GM19238 (cell line): ENCODE results near the gene KIAA1958.

Source experiments
- DNase-seq: peaks from one replicate; pipeline ENCODE4 v3.0.0; 2011; ENCODE audit warnings: low spot score; ENCODE audit not compliant: insufficient read length

The KIAA1958 gene

GRCh38 chr9:112530751-112531205 is 44.2 kb downstream of the KIAA1958 start:
- no peak for DNase-seq

DNA sequence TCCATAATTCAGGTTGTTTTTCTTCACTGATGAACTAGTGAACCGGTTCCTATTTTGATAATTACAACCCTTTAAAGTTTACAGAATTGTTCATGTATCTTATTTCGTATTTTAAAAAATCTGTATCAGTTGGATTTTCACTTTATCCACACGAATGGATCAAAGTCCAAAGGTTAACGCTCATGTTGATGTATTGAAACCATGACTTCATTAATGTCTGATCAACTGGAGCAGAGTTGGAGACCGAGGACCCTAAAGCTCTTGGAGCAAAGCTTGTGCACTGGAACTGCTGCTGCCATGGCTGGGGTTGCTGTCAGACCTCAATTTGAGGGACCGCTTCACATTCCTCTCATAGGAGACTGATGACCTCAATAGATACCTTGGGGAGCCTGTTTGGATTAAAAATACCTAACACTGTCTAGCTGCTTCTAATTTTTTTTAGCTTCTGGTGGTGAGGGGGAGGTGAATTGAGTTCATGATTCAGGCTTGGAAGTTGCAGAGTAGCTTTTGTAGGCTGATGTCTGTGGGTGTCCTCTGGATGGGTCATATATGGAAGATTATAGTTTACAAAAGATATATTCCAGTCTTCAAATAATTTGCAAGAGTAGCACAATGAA is 45.1 kb downstream of the KIAA1958 start:
- DNase-seq: no peak

DNA sequence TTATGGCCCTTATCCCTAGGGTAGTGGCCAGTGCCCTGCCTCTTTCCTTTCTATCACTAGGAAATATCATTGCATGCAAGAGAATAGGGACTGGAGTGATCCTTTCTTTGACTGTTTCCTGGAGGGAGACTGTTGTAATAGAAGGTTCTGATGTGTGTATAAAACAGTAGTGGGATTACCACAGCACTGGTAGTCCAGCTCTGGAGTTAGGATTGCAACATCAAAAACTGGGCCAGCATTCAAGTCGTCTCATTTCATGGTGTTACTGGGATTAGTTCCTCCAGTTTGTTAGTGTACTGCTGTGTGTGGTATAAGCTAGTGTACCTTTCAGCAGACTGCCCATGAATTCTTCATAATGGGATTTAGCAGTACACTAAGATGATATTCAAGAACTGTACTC is 45.8 kb downstream of the KIAA1958 start:
- DNase-seq: no peak

GRCh38 chr9:112533660-112534059 is 47.0 kb downstream of the KIAA1958 start:
- DNase-seq: no peak

- DNase-seq: no peak
Observed at GRCh38 chr9:112535301-112535700, 48.7 kb downstream of the KIAA1958 start.

- no peak for DNase-seq
Observed at GRCh38 chr9:112535811-112536210, 49.2 kb downstream of the KIAA1958 start.

DNA sequence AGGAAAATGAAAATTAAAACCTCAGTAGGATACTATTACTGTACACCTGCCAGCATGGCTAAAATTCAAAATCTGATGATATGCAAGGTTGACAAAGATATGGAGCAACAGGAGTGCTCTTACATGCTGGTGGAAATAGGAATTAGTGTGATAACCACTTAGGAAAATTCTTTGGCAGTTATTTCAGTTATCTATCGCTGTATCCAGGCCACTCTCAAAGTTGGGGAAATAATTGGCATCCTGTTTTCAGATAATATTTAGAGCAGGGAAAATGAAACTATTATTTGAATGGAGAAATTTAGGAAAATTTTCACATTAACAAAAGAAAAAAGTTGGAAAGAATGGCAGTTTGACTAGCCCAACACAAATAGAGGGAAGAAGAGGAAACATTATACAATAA is 50.9 kb downstream of the KIAA1958 start:
- no peak for DNase-seq

- DNase-seq: no peak
Observed at GRCh38 chr9:112540800-112541199, 54.2 kb downstream of the KIAA1958 start.

DNA sequence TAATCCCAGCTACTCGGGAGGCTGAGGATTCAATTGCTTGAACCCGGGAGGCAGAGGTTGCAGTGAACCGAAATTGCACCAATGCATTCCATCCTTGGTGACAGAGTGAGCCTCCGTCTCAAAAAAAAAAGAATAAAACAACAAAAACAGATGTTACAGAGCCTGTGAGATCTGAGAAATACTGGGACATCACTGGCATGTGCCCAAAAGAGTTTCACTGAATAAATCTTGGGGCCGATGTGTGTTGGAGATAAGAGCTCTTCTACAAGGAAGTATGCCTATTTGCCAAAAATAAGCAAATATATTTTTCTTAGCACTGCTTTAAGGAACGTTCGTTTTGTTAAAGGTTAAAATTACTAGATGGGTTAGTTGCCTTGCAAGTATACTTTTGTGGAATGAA is 55.1 kb downstream of the KIAA1958 start:
- DNase-seq: no peak

GRCh38 chr9:112542593-112543292 is 56.1 kb downstream of the KIAA1958 start:
- DNase-seq: no peak

- DNase-seq: no peak
Observed at GRCh38 chr9:112544477-112544876, 57.9 kb downstream of the KIAA1958 start.

GRCh38 chr9:112545237-112545636 is 58.6 kb downstream of the KIAA1958 start:
- DNase-seq: no peak

DNA sequence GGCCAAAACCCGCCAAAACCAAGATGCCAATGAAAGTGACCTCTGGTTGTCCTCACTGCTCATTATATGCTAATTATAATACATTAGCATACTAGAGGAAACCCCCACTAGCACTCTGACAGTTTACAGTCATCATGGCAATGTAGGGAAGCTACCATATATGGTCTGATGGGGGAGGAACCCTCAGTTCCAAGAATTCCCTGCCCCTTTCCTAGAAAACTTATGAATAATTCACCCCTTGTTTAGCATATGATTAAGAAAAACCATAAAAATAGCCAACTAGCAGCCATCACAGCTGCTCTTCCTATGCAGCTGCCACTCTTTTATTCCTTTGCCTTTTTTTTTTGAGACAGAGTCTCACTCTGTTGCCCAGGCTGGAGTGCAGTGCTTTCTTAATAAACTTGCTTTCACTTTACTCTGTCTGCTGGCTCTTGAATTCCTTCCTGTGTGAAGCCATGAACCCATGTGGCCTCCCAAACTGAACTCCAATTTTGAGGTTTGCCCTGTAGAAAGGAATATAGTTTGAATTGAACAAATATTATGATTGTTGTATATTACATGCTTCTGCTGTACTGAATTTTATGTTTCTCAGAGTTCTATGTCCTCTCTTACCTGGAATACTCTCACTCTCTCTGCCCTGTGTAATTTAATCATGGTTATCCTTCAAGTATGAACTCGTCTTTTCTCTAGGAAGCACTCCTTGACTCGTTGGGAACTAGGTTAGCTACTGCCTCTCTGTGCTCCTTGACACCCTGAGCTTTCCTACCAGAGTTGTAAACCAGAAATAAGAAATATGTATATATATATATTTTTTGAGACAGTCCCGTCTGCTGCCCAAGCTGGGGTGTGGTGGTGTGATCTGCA is 59.8 kb downstream of the KIAA1958 start:
- DNase-seq: no peak

DNA sequence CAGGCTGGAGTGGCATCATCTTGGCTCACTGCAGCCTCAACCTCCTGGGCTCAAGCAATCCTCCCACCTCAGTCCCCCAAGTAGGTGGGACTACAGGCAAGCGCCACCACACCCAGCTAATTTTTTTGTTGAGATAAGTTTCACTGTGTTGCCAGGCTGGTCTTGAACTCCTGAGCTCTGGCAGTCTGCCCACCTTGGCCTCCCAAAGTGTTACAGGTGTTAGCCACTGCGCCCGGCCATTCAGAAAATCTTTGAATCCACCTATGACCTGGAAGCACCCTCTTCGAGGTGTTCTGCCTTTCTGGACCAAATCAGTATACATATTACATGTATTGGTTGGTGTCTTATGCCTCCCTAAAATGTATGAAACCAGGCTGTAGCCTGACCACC is 61.4 kb downstream of the KIAA1958 start:
- no peak for DNase-seq

- DNase-seq: no peak
Observed at GRCh38 chr9:112548836-112549595, 62.4 kb downstream of the KIAA1958 start.

- no peak for DNase-seq
Observed at GRCh38 chr9:112550531-112550930, 63.9 kb downstream of the KIAA1958 start.

DNA sequence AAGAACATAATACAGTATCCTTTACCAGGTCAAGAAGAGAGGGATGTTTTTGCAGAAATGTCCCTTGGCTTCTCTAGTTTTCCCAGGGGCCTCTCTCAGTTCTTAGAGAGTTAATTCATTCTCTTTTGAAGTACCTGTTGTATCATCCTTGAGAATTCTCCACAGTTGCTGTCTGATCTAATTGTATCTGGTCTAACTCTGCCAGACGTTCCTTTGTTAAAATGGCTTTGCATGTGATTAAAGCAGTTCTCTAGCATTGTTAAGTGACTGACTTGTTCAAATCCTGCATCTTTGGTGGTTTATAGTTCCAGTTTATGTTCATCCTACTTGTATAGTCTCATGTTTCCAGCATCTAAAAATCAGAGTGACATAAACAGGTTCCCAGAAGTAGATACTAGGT is 65.0 kb downstream of the KIAA1958 start:
- DNase-seq: no peak

DNA sequence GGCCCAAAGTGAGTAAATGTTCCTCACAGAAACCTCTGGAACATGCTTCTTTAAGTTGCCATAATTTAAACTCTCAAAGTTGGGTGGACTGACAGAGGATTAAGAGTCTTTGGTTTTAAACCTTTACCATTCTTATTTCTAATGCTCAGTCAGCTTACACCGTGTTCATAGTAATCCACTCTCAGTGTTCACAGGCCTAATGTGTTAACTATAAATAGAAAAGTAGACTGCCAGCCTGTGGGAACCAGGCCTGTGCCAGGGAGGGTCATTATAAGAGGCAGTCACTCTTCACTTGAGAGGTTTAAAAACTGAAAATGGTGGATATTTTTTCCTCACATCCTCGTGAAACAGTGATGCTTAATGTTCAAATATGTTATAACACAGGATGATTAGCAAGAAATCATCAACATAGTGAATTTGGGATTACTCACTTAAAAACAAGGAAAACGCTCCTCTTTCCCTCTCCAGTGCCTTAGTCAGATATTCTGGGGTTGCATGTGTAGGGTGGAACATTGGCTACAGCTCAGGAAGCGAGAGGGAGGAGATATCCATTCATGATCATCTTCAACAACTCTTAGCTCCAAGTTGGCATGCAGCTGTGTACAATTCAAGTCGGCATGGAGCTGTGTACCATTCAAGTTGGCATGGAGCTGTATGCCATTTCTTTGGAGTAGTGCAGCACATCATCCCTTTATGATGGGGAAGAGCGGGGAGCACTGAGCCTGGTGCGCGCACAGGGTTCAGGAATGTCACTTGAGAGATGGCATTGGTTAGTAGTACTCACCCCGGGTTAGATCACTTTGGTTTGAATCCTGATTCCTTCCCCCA is 65.8 kb downstream of the KIAA1958 start:
- no peak for DNase-seq

DNA sequence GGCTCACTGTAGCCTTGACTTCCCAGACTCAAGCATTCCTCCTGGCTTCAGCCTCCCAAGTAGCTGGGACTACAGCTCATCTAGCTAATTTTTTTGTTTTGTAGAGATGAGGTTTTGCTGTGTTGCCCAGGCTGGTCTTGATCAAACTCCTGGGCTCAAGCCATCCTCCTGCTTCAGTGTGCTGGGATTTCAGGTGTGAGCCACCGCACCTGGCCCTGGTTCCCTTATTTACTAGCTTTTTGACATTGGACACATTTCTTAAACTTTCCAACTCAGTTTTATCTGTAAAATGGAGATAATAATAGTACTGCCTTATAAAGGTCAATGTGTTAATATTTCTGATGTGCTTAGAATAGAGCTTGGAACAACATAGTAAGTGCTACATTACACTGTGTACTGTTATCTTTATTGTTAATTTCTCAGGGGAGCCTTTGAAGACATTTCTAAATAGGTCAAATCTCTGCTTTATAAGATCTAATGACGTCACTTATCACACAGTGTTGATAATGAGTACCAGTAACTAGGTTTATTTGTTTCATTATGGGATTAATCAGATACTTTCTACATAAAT is 66.7 kb downstream of the KIAA1958 start:
- DNase-seq: no peak

DNA sequence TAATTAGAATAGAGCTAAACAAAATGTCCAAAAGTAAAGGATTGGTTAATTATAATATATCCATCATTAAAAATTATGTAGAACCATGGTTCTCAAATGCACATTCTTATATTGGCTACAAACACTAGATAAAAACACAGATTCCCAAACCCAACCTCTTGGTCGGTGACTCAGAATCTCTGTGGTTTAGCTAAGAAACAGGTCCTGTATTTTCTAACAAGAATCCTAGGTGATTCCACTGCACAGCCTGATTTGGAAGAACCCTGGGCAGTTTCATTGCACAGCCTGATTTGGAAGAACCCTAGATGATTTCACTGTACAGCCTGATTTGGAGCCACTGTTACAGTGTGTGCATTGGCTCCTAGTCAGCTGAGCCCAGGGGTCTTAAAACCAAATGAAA is 67.9 kb downstream of the KIAA1958 start:
- no peak for DNase-seq
